ENCODE results near the gene PWP2.

- TF ChIP-seq POLR2A (IDR thresholded peaks at IDR 0.05) (no peak), CTCF (IDR thresholded peaks at IDR 0.05) (no peak)
Measured at GRCh38 chr21:44057960-44058651, 49.1 kb upstream of the PWP2 start.

Data from body of pancreas (tissue), 4 donors.